H1 (cell line): ENCODE measurements around the gene PES1. TPM values are rescaled to one million over a fixed set of nuclear protein-coding genes. Genes with fewer than 3 reads are reported as not detected.
A peak's percentile ranks its signal among the peaks of the same experiment; 100 is the strongest.

ENCODE experiments used
- CTCF ChIA-PET: fragments of 300-600 bp; sonication (Branson Sonifier 250); formaldehyde crosslinking; loops from one replicate; lab custom pipeline; 2021; ENCODE audit not compliant: partially characterized antibody; lab: Charles Lee
- POLR2A ChIA-PET: fragments of 300-600 bp; sonication (Branson Sonifier 250); formaldehyde crosslinking; loops from one replicate; lab custom pipeline; 2021; ENCODE audit warnings: inconsistent platforms; ENCODE audit not compliant: partially characterized antibody; lab: Charles Lee
- DNase-seq, 2 experiments: peaks; one replicate each; pipeline versions ENCODE4 v3.0.0 to v3.0.0-alpha.2; 2010 to 2022; ENCODE audit warnings: low spot score in 2 of 2, low read depth in 1 of 2, mixed read lengths in 1 of 2
- FAIRE-seq: peaks from 2 replicates; lab custom pipeline; 2011; peaks lifted over from hg19 to GRCh38; lab: Jason Lieb, UNC
- H2AFZ ChIP-seq: 2 replicates; pipeline ENCODE4 v1.8.1; 2012; ENCODE audit warnings: low read length, inconsistent platforms
- H2AK5ac ChIP-seq: 2 replicates; pipeline ENCODE4 v1.6.1; 2013; ENCODE audit warnings: low read depth, low read length
- H2BK120ac ChIP-seq: replicated peaks from 2 replicates; pipeline ENCODE3; 2013; ENCODE audit warnings: low read depth, low read length, inconsistent platforms
- H2BK12ac ChIP-seq: 2 replicates; pipeline ENCODE4 v1.6.1; 2013; ENCODE audit warnings: low read depth, low read length
- H2BK15ac ChIP-seq: 2 replicates; pipeline ENCODE4 v1.6.1; 2013; ENCODE audit warnings: low read length
- H2BK20ac ChIP-seq: 2 replicates; pipeline ENCODE4 v1.6.1; 2013; ENCODE audit warnings: low read length
- H2BK5ac ChIP-seq: 2 replicates; pipeline ENCODE4 v1.6.1; 2013; ENCODE audit warnings: low read depth, low read length
- H3K14ac ChIP-seq: 2 replicates; pipeline ENCODE4 v1.6.1; 2013; ENCODE audit warnings: inconsistent platforms; ENCODE audit not compliant: insufficient read length
- H3K18ac ChIP-seq: 2 replicates; pipeline ENCODE4 v1.6.1; 2013; ENCODE audit warnings: low read length; ENCODE audit errors: extremely low read depth
- H3K23ac ChIP-seq: 2 replicates; pipeline ENCODE4 v1.6.1; 2013; ENCODE audit warnings: inconsistent platforms; ENCODE audit not compliant: insufficient read length
- H3K23me2 ChIP-seq: 2 replicates; pipeline ENCODE4 v1.6.1; 2013; ENCODE audit warnings: low read depth, low read length
- H3K27ac ChIP-seq: 2 replicates; pipeline ENCODE4 v1.6.1; 2011; ENCODE audit warnings: low read depth, low read length, inconsistent platforms
- H3K27me3 ChIP-seq, 4 experiments: replicated peaks in 1 of 4; 1 replicate in 1 of 4; 2 replicates in 3 of 4; pipeline versions ENCODE4 v1.6.1 to v1.8.1; 2011 to 2013; ENCODE audit warnings: low read length in 3 of 4, mild to moderate bottlenecking in 3 of 4, inconsistent platforms in 2 of 4, mixed read lengths in 2 of 4, moderate library complexity in 1 of 4; ENCODE audit not compliant: control insufficient read depth in 3 of 4, insufficient read depth in 3 of 4; ENCODE audit errors: extremely low read depth in 1 of 4
- H3K36me3 ChIP-seq, 4 experiments: 2 replicates each; pipeline versions ENCODE4 v1.6.1 to v1.8.1; 2011 to 2013; ENCODE audit warnings: mild to moderate bottlenecking in 4 of 4, low read length in 3 of 4, moderate library complexity in 2 of 4, control low read depth in 1 of 4, inconsistent platforms in 1 of 4; ENCODE audit not compliant: insufficient read depth in 4 of 4, control insufficient read depth in 2 of 4
- H3K4ac ChIP-seq: replicated peaks from 2 replicates; pipeline ENCODE3; 2013; ENCODE audit warnings: low read length, low read depth, mixed read lengths, inconsistent platforms; ENCODE audit not compliant: insufficient read length
- H3K4me1 ChIP-seq, 4 experiments: replicated peaks in 1 of 4; 1 replicate in 1 of 4; 2 replicates in 3 of 4; pipeline versions ENCODE4 v1.6.1 to v1.8.1; 2011 to 2013; ENCODE audit warnings: low read length in 3 of 4, inconsistent platforms in 2 of 4, mixed read lengths in 1 of 4; ENCODE audit not compliant: insufficient read depth in 4 of 4, control insufficient read depth in 3 of 4
- H3K4me2 ChIP-seq, 2 experiments: 2 replicates each; pipeline versions ENCODE4 v1.6.1 to v1.8.1; 2011 to 2013; ENCODE audit warnings: low read depth in 2 of 2, low read length in 2 of 2, control low read depth in 1 of 2, inconsistent platforms in 1 of 2, mild to moderate bottlenecking in 1 of 2; ENCODE audit not compliant: insufficient read depth in 1 of 2
- H3K4me3 ChIP-seq, 4 experiments: fragments of 200-600, 300-600 bp in 1 of 4; sonication (generic), shearing (Covaris generic), sonication (Bioruptor Twin) in 1 of 4; 2 replicates each; pipeline versions ENCODE4 v1.5.1 to v1.8.1; 2011 to 2016; ENCODE audit warnings: low read length in 4 of 4, low read depth in 3 of 4, control low read depth in 2 of 4, inconsistent platforms in 2 of 4, mild to moderate bottlenecking in 2 of 4, mixed read lengths in 1 of 4, moderate library complexity in 1 of 4; ENCODE audit not compliant: insufficient read depth in 2 of 4; ENCODE audit errors: extremely low read depth in 1 of 4
- H3K56ac ChIP-seq: replicated peaks from 2 replicates; pipeline ENCODE3; 2013; ENCODE audit warnings: low read depth, mild to moderate bottlenecking, mixed read lengths, low read length, inconsistent platforms; ENCODE audit not compliant: insufficient read length
- H3K79me1 ChIP-seq: 2 replicates; pipeline ENCODE4 v1.6.1; 2013; ENCODE audit warnings: low read depth, low read length, control low read depth
- H3K79me2 ChIP-seq, 2 experiments: 2 replicates each; pipeline versions ENCODE4 v1.6.1 to v1.8.1; 2012 to 2013; ENCODE audit warnings: low read length in 2 of 2, mild to moderate bottlenecking in 2 of 2, inconsistent platforms in 1 of 2; ENCODE audit not compliant: insufficient read depth in 2 of 2, control insufficient read depth in 1 of 2
- H3K9ac ChIP-seq, 4 experiments: replicated peaks in 1 of 4; 1 replicate in 1 of 4; 2 replicates in 3 of 4; pipeline versions ENCODE4 v1.6.1 to v1.8.1; 2011 to 2013; ENCODE audit warnings: low read depth in 3 of 4, low read length in 3 of 4, control low read depth in 2 of 4, mild to moderate bottlenecking in 2 of 4, moderate library complexity in 2 of 4, inconsistent platforms in 1 of 4; ENCODE audit errors: extremely low read depth in 1 of 4
- H3K9me3 ChIP-seq, 2 experiments: 2 replicates each; pipeline versions ENCODE4 v1.6.1 to v1.8.1; 2012 to 2013; ENCODE audit warnings: mild to moderate bottlenecking in 2 of 2, moderate library complexity in 2 of 2, control low read depth in 1 of 2, inconsistent platforms in 1 of 2, low read depth in 1 of 2, low read length in 1 of 2, mixed read lengths in 1 of 2; ENCODE audit not compliant: insufficient read depth in 2 of 2
- H4K20me1 ChIP-seq, 2 experiments: replicated peaks in 1 of 2; 2 replicates each; pipeline versions ENCODE3 to v1.8.1; 2011 to 2013; ENCODE audit warnings: inconsistent platforms in 2 of 2, low read length in 2 of 2, mild to moderate bottlenecking in 1 of 2; ENCODE audit not compliant: insufficient read depth in 2 of 2, control insufficient read depth in 1 of 2
- H4K5ac ChIP-seq: 2 replicates; pipeline ENCODE4 v1.6.1; 2013; ENCODE audit warnings: low read length, low read depth, mixed read lengths, inconsistent platforms; ENCODE audit not compliant: insufficient read length
- H4K8ac ChIP-seq: 2 replicates; pipeline ENCODE4 v1.8.0; 2013; ENCODE audit warnings: mild to moderate bottlenecking, moderate library complexity, low read length, inconsistent platforms; ENCODE audit not compliant: insufficient read depth; ENCODE audit errors: extremely low read depth
- H4K91ac ChIP-seq: replicated peaks from 2 replicates; pipeline ENCODE3; 2013; ENCODE audit warnings: low read length, mixed read lengths, inconsistent platforms; ENCODE audit not compliant: insufficient read length
- CEBPB ChIP-seq: IDR thresholded peaks from 2 replicates; pipeline ENCODE4 v1.6.1; 2012; ENCODE audit warnings: low read depth, low read length
- JUND ChIP-seq: IDR thresholded peaks from 2 replicates; pipeline ENCODE4 v1.6.1; 2011; ENCODE audit warnings: mild to moderate bottlenecking, improper control_type of control experiment, low read length
- RAD21 ChIP-seq, 2 experiments: IDR thresholded peaks in 1 of 2; conservative IDR thresholded peaks in 1 of 2; 2 replicates each; pipeline ENCODE4 v1.6.1; 2011; ENCODE audit warnings: low read depth in 2 of 2, low read length in 2 of 2, improper control_type of control experiment in 1 of 2, inconsistent platforms in 1 of 2, mild to moderate bottlenecking in 1 of 2, moderate library complexity in 1 of 2
- SAP30 ChIP-seq: fragments of 300-600 bp; sonication (generic); IDR thresholded peaks from 2 replicates; pipeline ENCODE4 v1.7.1; 2012; ENCODE audit warnings: low read length, moderate library complexity, mild to moderate bottlenecking, inconsistent platforms; ENCODE audit not compliant: insufficient read depth, insufficient replicate concordance
- SP4 ChIP-seq: IDR thresholded peaks from 2 replicates; pipeline ENCODE4 v1.6.1; 2012; ENCODE audit warnings: low read length, inconsistent platforms
- WGBS, 2 experiments: shearing (Covaris generic) in 1 of 2; methylation state at CpG; one replicate each; pipeline versions ENCODE4 v1.1.6 to v1.1.7; 2013 to 2015; ENCODE audit warnings: low lambda C conversion rate in 2 of 2, mixed read lengths in 2 of 2, inconsistent platforms in 1 of 2, low coverage in 1 of 2, missing lambda C conversion rate in 1 of 2; ENCODE audit not compliant: insufficient replicate concordance in 2 of 2, insufficient coverage in 1 of 2, insufficient read length in 1 of 2; ENCODE audit errors: extremely low coverage in 1 of 2, missing lambda C conversion rate in 1 of 2; 5-methylcytosine and 5-hydroxymethylcytosine counted together
- polyA plus RNA-seq, 7 experiments: library from polyadenylated mRNA; depleted of rRNA in 3 of 7; stranded (reverse) in 5 of 7; unstranded in 2 of 7; fragments of >200 nt in 5 of 7; fragments of 200-250 nt in 2 of 7; gene quantifications; 1 replicate in 5 of 7; 2 replicates in 1 of 7; 4 replicates in 1 of 7; pipeline versions ENCODE4 v1.2.1 to v1.2.3, GENCODE V29; 2011 to 2013; ENCODE audit warnings: missing spikeins in 2 of 7, mixed read lengths in 2 of 7
- total RNA-seq: library from RNA; stranded (reverse); fragmentation: NEBNext Ultra II Directional; extraction: Animal tissue kit (Norgen Biotek cat#: 25700); gene quantifications from 2 replicates; pipeline ENCODE4 v1.2.1, GENCODE V29; 2021
- TF ChIP-seq, protein P1 (sequence below), 3 experiments: IDR thresholded peaks; 1 replicate in 2 of 3; 2 replicates in 1 of 3; pipeline versions ENCODE4 v1.5.1 to v1.6.1; 2011; ENCODE audit warnings: low read length in 3 of 3, mild to moderate bottlenecking in 3 of 3, inconsistent platforms in 2 of 3, low read depth in 1 of 3, moderate library complexity in 1 of 3; ENCODE audit not compliant: insufficient read depth in 1 of 3; ENCODE audit errors: control extremely low read depth in 1 of 3

The PES1 gene
- total and polyA plus RNA-seq, 2 of the 8 experiments (the other 6 are each of a cell fraction or from before 2014, with no cell fraction given), result 121 to 191 TPM

DNA sequence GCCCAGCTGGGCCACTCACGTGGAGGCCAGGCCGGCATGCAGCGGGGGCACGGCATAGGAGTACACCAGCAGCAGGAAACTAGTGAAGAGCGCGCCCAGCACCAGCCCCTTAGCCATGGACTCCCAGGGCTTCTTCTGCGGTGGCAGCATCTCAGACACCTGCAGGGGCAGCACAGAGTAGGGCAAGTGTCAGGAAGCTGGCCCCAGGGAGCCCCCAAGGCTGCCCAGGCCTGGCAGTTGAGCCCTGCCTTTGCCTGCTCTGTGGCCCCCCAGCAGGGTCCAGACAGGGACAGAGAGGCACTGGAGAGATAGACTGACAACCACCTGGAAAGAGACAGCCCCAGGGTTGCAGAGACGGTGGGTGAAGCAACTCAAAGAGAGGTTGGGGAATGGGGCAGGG, 34.5 kb downstream of the PES1 start:
- Histone ChIP-seq H2BK20ac (no peak overlapping the region), H3K79me1 (no peaks in the 10 kb centered on the region), H3K79me2 (no peaks in the 10 kb centered on the region), H3K27me3 (no peaks in the 10 kb centered on the region), H3K9ac (no peak overlapping the region), H3K23me2 (no peaks in the 10 kb centered on the region), H3K9me3 (no peaks in the 10 kb centered on the region), H3K36me3 (peaks cover 0 to 9% (median 0%) of the 10 kb centered on the region in 4 experiments; a peak in 1 of 8 replicates), H2AFZ (no peak overlapping the region), H3K4me2 (no peak overlapping the region), H3K56ac (no peak overlapping the region), H3K4me1 (peaks cover 0 to 18% (median 8%) of the 10 kb centered on the region in 4 experiments; a peak in 5 of 7 replicates), H2BK15ac (no peak overlapping the region), H4K91ac (no peak overlapping the region), H4K8ac (no peak overlapping the region), H4K20me1 (peaks cover 0 to 2% of the 10 kb centered on the region in 2 experiments), H2BK12ac (no peak overlapping the region), H4K5ac (no peak overlapping the region), H3K27ac (no peak overlapping the region), H2AK5ac (no peak overlapping the region), H2BK120ac (no peak overlapping the region), H2BK5ac (no peak overlapping the region), H3K23ac (no peak overlapping the region), H3K4ac (no peak overlapping the region), H3K18ac (no peak overlapping the region), H3K14ac (no peak overlapping the region), H3K4me3 (no peak overlapping the region)
- ChIA-PET POLR2A (interaction anchor here (1.1 to 1.6 kb wide), 2 partner anchors 14 to 17 kb away, joined by 3 read pairs; no protein-coding TSS in a partner anchor), CTCF (interaction anchor here (0.6 to 4.7 kb wide), 24 partner anchors 8 to 198 kb away, joined by 3 to 17 read pairs (median 3); partner anchors contain the start of genes SLC35E4 and TCN2)
- TF ChIP-seq, protein P1, sequence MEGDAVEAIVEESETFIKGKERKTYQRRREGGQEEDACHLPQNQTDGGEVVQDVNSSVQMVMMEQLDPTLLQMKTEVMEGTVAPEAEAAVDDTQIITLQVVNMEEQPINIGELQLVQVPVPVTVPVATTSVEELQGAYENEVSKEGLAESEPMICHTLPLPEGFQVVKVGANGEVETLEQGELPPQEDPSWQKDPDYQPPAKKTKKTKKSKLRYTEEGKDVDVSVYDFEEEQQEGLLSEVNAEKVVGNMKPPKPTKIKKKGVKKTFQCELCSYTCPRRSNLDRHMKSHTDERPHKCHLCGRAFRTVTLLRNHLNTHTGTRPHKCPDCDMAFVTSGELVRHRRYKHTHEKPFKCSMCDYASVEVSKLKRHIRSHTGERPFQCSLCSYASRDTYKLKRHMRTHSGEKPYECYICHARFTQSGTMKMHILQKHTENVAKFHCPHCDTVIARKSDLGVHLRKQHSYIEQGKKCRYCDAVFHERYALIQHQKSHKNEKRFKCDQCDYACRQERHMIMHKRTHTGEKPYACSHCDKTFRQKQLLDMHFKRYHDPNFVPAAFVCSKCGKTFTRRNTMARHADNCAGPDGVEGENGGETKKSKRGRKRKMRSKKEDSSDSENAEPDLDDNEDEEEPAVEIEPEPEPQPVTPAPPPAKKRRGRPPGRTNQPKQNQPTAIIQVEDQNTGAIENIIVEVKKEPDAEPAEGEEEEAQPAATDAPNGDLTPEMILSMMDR (IDR thresholded peaks at IDR 0.05; ENCODE audit: control extremely low read depth in 1 of 3, insufficient read depth in 1 of 3, low read depth in 1 of 3, low read length in 3 of 3), result peak; percentile 47 to 56 (median 49)
- no peak for TF ChIP-seq JUND
- TF ChIP-seq RAD21 (IDR thresholded peaks at IDR 0.05 in 1 of 2, conservative IDR thresholded peaks at IDR 0.05 in 1 of 2; ENCODE audit: low read depth in 2 of 2, low read length in 2 of 2), result peak in 1 of 2 experiments; percentile 45; a peak in 2 of 4 replicates
- TF ChIP-seq SAP30, result no peak
- TF ChIP-seq CEBPB, result no peak
- no peak for TF ChIP-seq SP4
- no peak for FAIRE-seq
- DNase-seq, result no peak
- WGBS, 2 experiments, result 89% methylated on average over 8 of the region's 8 CpGs; no CpG with 5 or more reads in 1 of the 2 experiments
